ENCODE results near the gene ENPP5. TPM values are rescaled to one million over a fixed set of nuclear protein-coding genes. Genes with fewer than 3 reads are reported as not detected.
A peak's percentile ranks its signal among the peaks of the same experiment; 100 is the strongest.

Gene ENPP5
- total RNA-seq, 2 donors from 2014 or later, result 5.6 to 8.8 TPM

DNA sequence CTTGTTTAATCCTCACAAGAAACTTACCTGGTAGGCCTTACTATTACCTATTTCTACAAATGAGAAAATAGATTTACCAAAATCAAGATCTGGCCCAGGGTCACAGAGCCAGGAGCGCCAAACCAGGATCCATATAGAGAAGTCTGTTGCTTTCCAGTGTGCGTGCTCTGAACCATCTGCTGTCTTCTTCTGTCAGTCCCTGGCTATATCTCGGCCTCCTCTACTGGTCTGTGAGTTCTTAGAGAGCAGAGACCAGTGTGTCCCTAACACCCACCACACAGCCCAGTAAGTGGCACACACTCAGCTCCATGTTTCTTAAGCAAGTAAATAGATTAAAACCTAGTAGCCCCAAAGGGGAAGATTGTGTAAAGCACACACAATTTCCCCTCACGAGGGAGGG, 18.9 kb upstream of the ENPP5 start:
- H3K27ac ChIP-seq, result no peak overlapping the region
- no peak for ATAC-seq
- TF ChIP-seq, protein P1, sequence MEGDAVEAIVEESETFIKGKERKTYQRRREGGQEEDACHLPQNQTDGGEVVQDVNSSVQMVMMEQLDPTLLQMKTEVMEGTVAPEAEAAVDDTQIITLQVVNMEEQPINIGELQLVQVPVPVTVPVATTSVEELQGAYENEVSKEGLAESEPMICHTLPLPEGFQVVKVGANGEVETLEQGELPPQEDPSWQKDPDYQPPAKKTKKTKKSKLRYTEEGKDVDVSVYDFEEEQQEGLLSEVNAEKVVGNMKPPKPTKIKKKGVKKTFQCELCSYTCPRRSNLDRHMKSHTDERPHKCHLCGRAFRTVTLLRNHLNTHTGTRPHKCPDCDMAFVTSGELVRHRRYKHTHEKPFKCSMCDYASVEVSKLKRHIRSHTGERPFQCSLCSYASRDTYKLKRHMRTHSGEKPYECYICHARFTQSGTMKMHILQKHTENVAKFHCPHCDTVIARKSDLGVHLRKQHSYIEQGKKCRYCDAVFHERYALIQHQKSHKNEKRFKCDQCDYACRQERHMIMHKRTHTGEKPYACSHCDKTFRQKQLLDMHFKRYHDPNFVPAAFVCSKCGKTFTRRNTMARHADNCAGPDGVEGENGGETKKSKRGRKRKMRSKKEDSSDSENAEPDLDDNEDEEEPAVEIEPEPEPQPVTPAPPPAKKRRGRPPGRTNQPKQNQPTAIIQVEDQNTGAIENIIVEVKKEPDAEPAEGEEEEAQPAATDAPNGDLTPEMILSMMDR (IDR thresholded peaks at IDR 0.05), result no peak
- no peak for TF ChIP-seq POLR2A (IDR thresholded peaks at IDR 0.05)
- H3K4me1 ChIP-seq, result no peaks in the 10 kb centered on the region
- intact Hi-C loops (cut with DNase I), result loop anchor here (10.0 kb wide), 1 partner anchor 95 kb away; no protein-coding TSS in a partner anchor
- no peak for DNase-seq
- H3K27me3 ChIP-seq, result no peaks in the 10 kb centered on the region
- 94 to 96% methylated on average over 4 of the region's 4 CpGs for WGBS, 2 donors
- H3K36me3 ChIP-seq (replicated peaks in 1 of 2; ENCODE audit: insufficient read depth in 1 of 2, low read depth in 2 of 2), result no peaks in the 10 kb centered on the region
- no peaks in the 10 kb centered on the region for H3K9me3 ChIP-seq
- no peak overlapping the region for H3K4me3 ChIP-seq

GRCh38 chr6:46186583-46186982, 15.8 kb upstream of the ENPP5 start:
- TF ChIP-seq POLR2A (IDR thresholded peaks at IDR 0.05), result no peak
- TF ChIP-seq, protein P1 (IDR thresholded peaks at IDR 0.05), result no peak
- ATAC-seq (no peak), DNase-seq (no peak)
- no peaks in the 10 kb centered on the region for H3K36me3 ChIP-seq (replicated peaks in 1 of 2; ENCODE audit: insufficient read depth in 1 of 2, low read depth in 2 of 2)
- H3K4me1 ChIP-seq, result no peaks in the 10 kb centered on the region
- 34 to 38% methylated on average over 1 of the region's 1 CpG for WGBS, 2 donors
- no peak overlapping the region for H3K4me3 ChIP-seq
- intact Hi-C loops (cut with DNase I), result loop anchor here (10.0 kb wide), 1 partner anchor 92 kb away; no protein-coding TSS in a partner anchor
- H3K27me3 ChIP-seq, result no peaks in the 10 kb centered on the region
- H3K9me3 ChIP-seq, result no peaks in the 10 kb centered on the region
- H3K27ac ChIP-seq, result no peak overlapping the region

DNA sequence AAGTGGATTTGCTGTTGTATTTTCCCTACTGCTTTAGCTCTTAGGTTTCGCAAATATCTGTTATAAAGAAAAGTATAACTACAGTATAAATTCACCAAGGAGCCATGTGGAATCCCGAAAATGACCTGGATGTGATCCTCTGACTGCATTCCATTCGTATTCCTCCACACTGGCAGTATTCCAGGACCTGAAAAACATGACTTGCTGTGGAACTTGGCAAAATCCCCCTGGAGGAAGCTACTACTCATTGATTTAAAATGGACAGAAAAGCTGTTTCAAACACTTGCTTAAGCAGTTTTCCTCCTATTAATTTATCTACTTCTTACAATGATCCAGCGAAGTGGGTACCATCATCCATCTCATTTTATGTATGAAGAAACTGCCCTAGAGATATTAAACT, 13.3 kb upstream of the ENPP5 start:
- H3K27ac ChIP-seq, result no peak overlapping the region
- no peak for ATAC-seq
- no peaks in the 10 kb centered on the region for H3K4me1 ChIP-seq
- peak in 3 of 4 donors; percentile 11 to 46 (median 35) for DNase-seq
- TF ChIP-seq, protein P1 (IDR thresholded peaks at IDR 0.05), result no peak
- no peak for TF ChIP-seq POLR2A (IDR thresholded peaks at IDR 0.05)
- H3K4me3 ChIP-seq, result no peak overlapping the region
- WGBS, 2 donors, result 48 to 65% methylated on average over 4 of the region's 4 CpGs
- intact Hi-C loops (cut with DNase I), result loop anchor here (10.0 kb wide), 1 partner anchor 89 kb away; no protein-coding TSS in a partner anchor
- no peaks in the 10 kb centered on the region for H3K27me3 ChIP-seq
- no peaks in the 10 kb centered on the region for H3K9me3 ChIP-seq
- no peaks in the 10 kb centered on the region for H3K36me3 ChIP-seq (replicated peaks in 1 of 2; ENCODE audit: insufficient read depth in 1 of 2, low read depth in 2 of 2)

DNA sequence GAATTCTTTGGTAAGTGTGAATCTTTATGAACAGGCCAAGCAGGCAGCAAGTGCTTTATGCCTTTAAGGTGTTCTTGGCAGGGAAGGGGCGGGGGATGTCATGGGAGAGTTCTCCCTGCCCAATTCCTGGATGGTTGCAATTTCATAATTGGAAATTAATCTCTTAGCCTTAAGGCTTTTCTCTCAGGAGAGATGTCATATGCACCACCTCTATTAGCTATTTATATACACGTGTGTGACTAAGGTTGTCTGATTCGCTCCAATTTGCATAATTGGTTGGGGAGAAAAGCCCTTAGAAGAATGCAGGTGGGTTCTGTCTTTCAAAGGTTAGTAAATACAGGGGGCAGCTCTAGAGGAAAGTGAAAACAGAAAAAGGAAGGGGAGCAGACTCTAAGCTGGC, 5.2 kb upstream of the ENPP5 start:
- ATAC-seq, result no peak
- H3K9me3 ChIP-seq, result no peaks in the 10 kb centered on the region
- WGBS, 2 donors, result 82% methylated on average over 3 of the region's 3 CpGs
- TF ChIP-seq, protein P1 (IDR thresholded peaks at IDR 0.05), result no peak
- no peak for TF ChIP-seq POLR2A (IDR thresholded peaks at IDR 0.05)
- no peak overlapping the region for H3K4me3 ChIP-seq
- no peak for DNase-seq
- no peak overlapping the region for H3K27ac ChIP-seq
- no peaks in the 10 kb centered on the region for H3K27me3 ChIP-seq
- peaks cover 4% of the 10 kb centered on the region for H3K4me1 ChIP-seq
- H3K36me3 ChIP-seq (replicated peaks in 1 of 2; ENCODE audit: insufficient read depth in 1 of 2, low read depth in 2 of 2), result no peaks in the 10 kb centered on the region
- intact Hi-C loops (cut with DNase I), result no loop called here

DNA sequence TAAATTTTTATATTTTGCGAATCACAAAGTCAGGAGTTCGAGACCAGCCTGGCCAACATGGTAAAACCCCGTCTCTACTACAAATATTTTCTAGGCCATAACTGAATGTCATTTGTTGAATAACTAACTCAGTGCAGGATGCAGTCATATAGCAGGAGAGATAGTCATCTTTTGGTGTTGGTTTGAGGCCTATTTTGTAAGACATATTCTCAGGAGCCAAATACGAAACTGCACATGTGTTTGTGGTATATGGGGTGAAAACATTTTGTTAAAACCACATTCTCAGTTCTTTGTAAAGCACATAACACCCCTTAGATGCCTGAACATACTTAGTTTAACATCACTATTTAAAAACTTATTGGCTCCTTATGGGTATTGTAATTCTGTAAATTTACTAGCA, 4.7 kb upstream of the ENPP5 start:
- no peaks in the 10 kb centered on the region for H3K9me3 ChIP-seq
- DNase-seq (no peak), ATAC-seq (no peak)
- H3K27ac ChIP-seq, result no peak overlapping the region
- H3K27me3 ChIP-seq, result no peaks in the 10 kb centered on the region
- intact Hi-C loops (cut with DNase I), result no loop called here
- 87 to 94% methylated on average over 4 of the region's 4 CpGs for WGBS, 2 donors
- no peak for TF ChIP-seq POLR2A (IDR thresholded peaks at IDR 0.05)
- TF ChIP-seq, protein P1 (IDR thresholded peaks at IDR 0.05), result no peak
- H3K4me3 ChIP-seq, result no peak overlapping the region
- H3K36me3 ChIP-seq (replicated peaks in 1 of 2; ENCODE audit: insufficient read depth in 1 of 2, low read depth in 2 of 2), result no peaks in the 10 kb centered on the region
- H3K4me1 ChIP-seq, result peaks cover 4% of the 10 kb centered on the region

Measured in body of pancreas (tissue), 4 donors.